Nucleus accumbens (tissue), 56 donors: ENCODE measurements around the gene FST.

ENCODE experiments used
- DNase-seq, 56 donors: peaks; one replicate each; lab custom pipeline; 2025; lab: John Stamatoyannopoulos, UW

Gene FST

DNA sequence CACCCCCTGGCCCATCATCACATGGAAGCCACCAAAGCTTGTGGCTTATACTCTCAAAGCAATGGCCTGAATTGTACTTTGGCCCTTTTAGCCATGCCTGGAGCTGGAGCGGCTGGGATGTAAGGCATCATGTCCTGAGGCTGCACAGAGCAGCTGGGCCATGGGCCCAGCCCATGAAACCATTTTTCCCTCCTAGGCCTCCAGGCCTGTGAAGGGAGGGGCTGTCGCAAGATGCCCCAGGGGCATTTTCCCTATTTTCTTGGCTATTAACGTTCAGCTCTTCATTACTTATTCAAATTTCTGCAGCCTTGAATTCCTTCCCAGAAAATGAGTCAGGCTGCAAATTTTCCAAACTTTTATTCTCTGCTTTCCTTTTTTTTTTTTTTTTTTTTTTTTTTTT, 27.7 kb downstream of the FST start:
- no peak for DNase-seq

GRCh38 chr5:53512539-53512938, 32.1 kb downstream of the FST start:
- DNase-seq = no peak

GRCh38 chr5:53515988-53516387, 35.6 kb downstream of the FST start:
- no peak for DNase-seq

- no peak for DNase-seq
Measured at GRCh38 chr5:53520813-53521212, 40.4 kb downstream of the FST start.
